CD4-positive, alpha-beta T cell treated with Interleukin-6 for 4 hours (primary cell): Measurements from ENCODE around the gene PNMA8B.

Experiments
- DNase-seq: peaks from one replicate; pipeline ENCODE4 v3.0.0-alpha.2; 2020; ENCODE audit warnings: mixed read lengths

The PNMA8B gene

DNA sequence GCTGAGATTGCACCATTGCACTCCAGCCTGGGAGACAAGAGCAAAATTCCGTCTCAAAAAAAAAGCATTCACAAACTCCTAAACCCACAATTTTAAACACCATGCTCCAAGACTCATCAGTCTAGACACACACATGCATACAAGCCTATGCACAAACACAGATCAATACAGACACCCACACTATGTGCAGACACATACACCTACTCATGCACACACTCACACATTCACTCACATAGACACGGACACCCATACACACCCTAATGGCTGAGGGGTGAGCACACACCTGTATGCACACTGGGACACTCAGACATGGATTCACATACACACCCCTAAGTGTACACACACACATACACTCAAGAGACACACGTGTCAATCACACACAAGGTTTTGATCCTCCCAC lies 9.3 kb downstream of the PNMA8B start:
- no peak for DNase-seq

DNA sequence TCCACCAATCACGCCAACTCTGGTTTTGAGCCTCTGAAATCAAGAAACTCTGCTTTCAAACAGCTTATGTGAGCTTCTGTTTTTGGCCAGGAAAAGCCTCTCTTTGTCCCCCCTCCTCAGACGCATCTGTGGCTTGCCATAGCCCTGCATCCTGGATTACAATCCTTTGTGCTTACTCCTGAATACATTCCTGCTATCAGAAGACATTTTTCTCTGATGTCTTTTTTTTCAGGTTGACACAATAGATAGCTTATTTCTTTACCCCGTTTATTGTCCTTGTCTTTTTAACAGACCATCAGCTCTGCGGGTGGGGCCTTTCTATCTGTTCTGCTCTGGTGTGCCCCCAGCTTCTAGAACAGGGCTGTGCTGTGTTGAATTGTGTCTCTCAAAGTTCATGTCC lies 11.0 kb downstream of the PNMA8B start:
- no peak for DNase-seq

- no peak for DNase-seq
Observed at GRCh38 chr19:46482631-46483030, 13.0 kb downstream of the PNMA8B start.

- no peak for DNase-seq
Observed at GRCh38 chr19:46481947-46482346, 13.7 kb downstream of the PNMA8B start.

DNA sequence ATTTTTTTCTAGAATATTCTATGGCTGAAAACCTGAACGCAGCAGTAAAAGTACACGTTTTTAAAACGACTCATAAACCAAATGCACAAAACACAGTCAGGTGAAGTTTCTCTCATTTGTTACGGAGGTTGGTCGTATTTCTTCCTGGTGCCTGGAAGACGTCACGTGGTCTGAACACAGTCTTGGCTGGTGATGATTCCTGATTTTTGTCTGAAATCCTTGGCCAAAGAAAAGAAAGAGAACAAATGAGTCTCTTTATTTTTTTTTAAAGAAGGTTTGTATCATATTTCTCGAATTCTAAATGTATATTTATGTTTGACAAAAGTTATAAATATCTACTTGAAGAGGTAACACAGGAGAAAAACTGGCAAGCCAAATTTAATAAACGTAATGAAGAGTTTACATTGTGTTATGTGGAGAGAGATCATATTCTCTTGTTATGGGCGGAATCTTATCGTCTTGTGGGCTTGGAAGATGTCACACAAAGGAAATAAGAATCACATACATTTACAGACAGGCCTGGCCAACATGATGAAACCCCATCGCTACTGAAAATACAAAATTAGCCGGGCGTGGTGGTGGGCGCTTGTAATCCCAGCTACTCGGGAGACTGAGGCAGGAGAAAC lies 14.3 kb downstream of the PNMA8B start:
- no peak for DNase-seq

GRCh38 chr19:46480415-46480814 lies 15.3 kb downstream of the PNMA8B start:
- DNase-seq: no peak

- DNase-seq: no peak
Observed at GRCh38 chr19:46478356-46478986, 17.2 kb downstream of the PNMA8B start.

- DNase-seq: no peak
Observed at GRCh38 chr19:46475986-46476385, 19.7 kb downstream of the PNMA8B start.

- DNase-seq: no peak
Observed at GRCh38 chr19:46474211-46474610, 21.5 kb downstream of the PNMA8B start.

GRCh38 chr19:46472592-46472991 lies 23.1 kb downstream of the PNMA8B start:
- no peak for DNase-seq

GRCh38 chr19:46471811-46472543 lies 23.7 kb downstream of the PNMA8B start:
- DNase-seq: no peak

GRCh38 chr19:46471116-46471733 lies 24.4 kb downstream of the PNMA8B start, which contains the start of gene PNMA8A:
Gene PNMA8A (minus strand): TSS chr19:46471563. CDS start chr19:46471035, 528 bp downstream.
- peak; percentile 18 for DNase-seq

- no peak for DNase-seq
Observed at GRCh38 chr19:46470376-46470775, 25.3 kb downstream of the PNMA8B start.

- DNase-seq: no peak
Observed at GRCh38 chr19:46469541-46470185, 26.0 kb downstream of the PNMA8B start.

- DNase-seq: no peak
Observed at GRCh38 chr19:46466536-46467196, 29.0 kb downstream of the PNMA8B start.

DNA sequence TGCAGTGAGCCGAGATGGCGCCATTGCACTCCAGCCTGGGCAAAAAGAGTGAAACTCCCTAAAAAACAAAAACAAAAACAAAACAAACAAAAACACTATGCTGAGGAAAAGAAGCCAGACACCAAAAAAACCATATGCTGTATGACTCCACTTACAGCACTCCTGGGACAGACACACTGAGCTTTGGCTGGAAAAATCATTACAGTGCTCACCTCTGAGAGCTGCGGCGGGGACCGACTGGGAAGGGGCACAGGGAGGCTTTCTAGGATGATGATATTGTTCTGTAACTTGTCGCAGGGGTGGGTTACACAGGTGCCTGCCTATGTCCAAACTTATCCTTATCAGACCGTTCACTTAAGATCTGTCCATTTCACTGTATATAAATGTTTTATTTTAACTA lies 32.2 kb downstream of the PNMA8B start:
- no peak for DNase-seq

DNA sequence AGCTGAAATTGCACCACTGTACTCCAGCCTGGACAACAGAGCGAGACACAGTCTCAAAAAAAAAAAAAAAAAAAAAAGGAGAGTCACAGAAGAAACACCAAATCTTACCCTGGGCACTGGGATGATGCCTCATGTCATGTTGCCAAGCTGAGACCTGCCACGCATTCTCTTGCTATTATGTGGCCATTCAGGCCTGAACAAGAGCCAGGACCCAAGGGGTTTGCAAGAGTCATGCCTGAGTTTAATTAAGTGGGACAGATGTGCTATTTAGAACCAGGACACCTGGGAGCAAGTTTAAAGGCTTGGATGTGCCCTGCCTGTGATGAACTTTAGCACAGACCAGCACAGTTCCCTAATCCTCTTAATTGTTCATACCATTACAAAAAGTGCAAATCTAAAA lies 34.1 kb downstream of the PNMA8B start:
- no peak for DNase-seq

GRCh38 chr19:46460981-46461380 lies 34.7 kb downstream of the PNMA8B start:
- no peak for DNase-seq

DNA sequence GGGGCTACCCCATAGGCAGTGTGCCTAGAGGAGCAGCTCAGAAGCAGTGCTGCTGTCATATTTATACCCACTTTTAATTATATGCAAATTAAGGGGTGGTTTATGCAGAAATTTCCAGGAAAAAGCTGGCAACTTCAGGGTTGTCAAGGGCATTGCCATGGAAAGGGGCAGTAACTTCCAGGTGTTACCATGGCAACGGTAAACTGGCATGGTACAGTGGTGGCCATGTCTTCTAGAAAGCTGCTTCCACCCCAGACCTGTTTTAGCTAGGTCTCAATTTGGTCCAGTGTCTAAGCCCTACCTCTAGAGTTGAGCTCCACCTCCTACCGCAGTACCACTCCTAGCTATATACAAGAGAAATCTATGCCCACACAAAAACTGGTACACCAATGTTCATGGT lies 35.6 kb downstream of the PNMA8B start:
- DNase-seq: no peak

GRCh38 chr19:46456930-46457329 lies 38.7 kb downstream of the PNMA8B start:
- DNase-seq: no peak

DNA sequence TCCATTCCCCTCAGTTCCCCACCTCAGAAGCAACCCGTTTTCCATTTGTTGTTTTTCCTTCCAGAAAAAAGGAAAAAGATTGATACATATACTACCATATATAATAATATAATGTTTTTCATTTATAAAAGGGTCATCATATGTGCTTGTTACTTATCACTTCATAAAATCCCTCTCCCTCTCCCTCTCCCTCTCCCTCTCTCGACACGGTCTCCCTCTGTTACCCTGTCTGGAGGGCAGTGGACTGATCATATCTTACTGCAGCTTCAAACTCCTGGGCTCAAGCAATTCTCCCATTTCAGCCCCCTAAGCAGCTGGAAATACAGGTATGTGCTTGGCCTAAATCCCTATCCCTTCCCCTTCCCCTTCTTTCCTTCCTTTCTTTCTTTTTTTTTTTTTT lies 41.4 kb downstream of the PNMA8B start:
- no peak for DNase-seq

- no peak for DNase-seq
Observed at GRCh38 chr19:46453661-46454060, 42.0 kb downstream of the PNMA8B start.

- no peak for DNase-seq
Observed at GRCh38 chr19:46452186-46452585, 43.5 kb downstream of the PNMA8B start.
